ENCODE data around the gene MBNL1. TPM values are rescaled to one million over a fixed set of nuclear protein-coding genes. Genes with fewer than 3 reads are reported as not detected.
A peak's percentile ranks its signal among the peaks of the same experiment; 100 is the strongest.

MBNL1 gene
- total RNA-seq, 4 donors from 2014 or later = 190 to 279 (median 216) TPM

DNA sequence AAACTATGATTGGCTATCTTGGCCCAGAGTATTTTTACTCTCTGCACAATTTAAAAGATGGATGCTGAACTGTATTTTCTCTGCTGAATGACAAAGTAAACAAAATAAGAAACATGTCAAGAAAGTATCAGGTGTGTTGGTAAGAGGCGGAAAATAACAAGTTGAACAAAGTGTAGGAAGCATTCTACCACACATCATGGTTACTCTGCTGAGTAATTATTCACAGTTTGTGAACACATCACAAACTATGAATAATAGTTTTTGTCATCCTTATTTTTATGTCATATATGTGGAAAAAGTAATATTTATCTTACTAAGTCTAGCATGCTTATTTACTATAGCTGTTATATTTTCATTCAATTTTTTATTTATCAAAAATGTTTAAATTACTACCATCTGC is 229.2 kb downstream of the MBNL1 start:
- intact Hi-C loops (cut with DNase I) = no loop called here

DNA sequence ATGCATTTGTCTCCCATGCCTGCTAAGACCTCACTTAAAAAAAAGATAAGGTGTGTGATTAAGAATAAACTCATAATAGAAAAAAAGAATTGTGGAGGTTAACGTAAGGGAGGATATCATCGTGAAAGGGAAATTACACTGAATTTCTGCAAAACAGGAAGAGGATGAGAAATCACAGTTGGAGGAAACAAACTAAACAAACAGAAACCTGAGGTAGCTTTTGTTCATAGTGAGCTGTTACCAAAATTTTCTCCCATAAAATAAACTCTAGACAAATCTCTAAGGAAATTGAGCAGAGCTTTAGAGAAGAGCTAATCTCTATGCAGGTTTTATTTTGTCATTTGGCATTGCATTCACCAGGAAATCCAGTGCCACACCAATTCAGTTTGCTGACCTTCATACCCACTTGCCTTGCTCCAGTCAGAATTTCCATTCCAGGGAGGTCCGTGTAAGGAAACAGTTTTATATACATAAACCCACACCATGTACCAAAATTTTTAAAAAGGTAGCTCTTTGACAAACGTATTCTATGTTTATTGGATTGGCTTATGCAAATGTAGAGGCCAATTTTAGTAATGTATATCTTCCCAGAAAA is 231.2 kb downstream of the MBNL1 start:
- TF ChIP-seq POLR2A (IDR thresholded peaks at IDR 0.05) = no peak
- TF ChIP-seq, protein P1, sequence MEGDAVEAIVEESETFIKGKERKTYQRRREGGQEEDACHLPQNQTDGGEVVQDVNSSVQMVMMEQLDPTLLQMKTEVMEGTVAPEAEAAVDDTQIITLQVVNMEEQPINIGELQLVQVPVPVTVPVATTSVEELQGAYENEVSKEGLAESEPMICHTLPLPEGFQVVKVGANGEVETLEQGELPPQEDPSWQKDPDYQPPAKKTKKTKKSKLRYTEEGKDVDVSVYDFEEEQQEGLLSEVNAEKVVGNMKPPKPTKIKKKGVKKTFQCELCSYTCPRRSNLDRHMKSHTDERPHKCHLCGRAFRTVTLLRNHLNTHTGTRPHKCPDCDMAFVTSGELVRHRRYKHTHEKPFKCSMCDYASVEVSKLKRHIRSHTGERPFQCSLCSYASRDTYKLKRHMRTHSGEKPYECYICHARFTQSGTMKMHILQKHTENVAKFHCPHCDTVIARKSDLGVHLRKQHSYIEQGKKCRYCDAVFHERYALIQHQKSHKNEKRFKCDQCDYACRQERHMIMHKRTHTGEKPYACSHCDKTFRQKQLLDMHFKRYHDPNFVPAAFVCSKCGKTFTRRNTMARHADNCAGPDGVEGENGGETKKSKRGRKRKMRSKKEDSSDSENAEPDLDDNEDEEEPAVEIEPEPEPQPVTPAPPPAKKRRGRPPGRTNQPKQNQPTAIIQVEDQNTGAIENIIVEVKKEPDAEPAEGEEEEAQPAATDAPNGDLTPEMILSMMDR (IDR thresholded peaks at IDR 0.05) = no peak
- no peaks in the 10 kb centered on the region for H3K36me3 ChIP-seq
- no peak for DNase-seq
- H3K4me3 ChIP-seq (replicated peaks in 1 of 3) = no peak overlapping the region
- WGBS, 2 donors = 58 to 61% methylated on average over 4 of the region's 4 CpGs
- no peaks in the 10 kb centered on the region for H3K27me3 ChIP-seq
- intact Hi-C loops (cut with DNase I) = no loop called here
- no peaks in the 10 kb centered on the region for H3K4me1 ChIP-seq
- no peaks in the 10 kb centered on the region for H3K9me3 ChIP-seq
- H3K27ac ChIP-seq = no peak overlapping the region

More for the DNA sequence above, 229.2 kb downstream of the MBNL1 start:
- H3K4me1 ChIP-seq = no peaks in the 10 kb centered on the region
- H3K4me3 ChIP-seq (replicated peaks in 1 of 3) = no peak overlapping the region
- no peaks in the 10 kb centered on the region for H3K27me3 ChIP-seq
- 93 to 94% methylated on average over 1 of the region's 1 CpG for WGBS, 2 donors
- H3K27ac ChIP-seq = peak overlapping the region in 2 of 3 donors; percentile 39 to 43
- H3K9me3 ChIP-seq = no peaks in the 10 kb centered on the region
- H3K36me3 ChIP-seq = no peaks in the 10 kb centered on the region
- no peak for DNase-seq
- no peak for TF ChIP-seq POLR2A (IDR thresholded peaks at IDR 0.05)
- TF ChIP-seq, protein P1 (IDR thresholded peaks at IDR 0.05) = no peak

DNA sequence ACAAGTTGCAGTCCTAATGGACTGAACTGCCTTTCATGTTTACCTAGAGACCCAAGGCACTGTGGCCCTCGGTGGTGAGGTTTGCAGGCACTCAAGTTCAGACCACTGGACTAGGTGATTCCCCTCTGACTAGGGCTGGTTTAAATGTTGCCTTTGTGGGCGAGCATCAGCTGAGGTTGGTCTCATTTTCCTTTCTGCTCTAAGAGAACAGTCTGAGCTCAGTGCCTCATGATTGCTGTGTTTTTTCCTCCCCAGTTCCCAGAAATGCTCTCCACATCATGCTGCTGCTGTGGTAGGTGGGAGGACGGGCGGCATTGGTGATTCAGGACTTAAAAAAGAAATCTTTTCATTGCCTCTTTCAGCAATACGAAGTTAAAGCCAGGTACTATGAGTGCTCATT is 237.2 kb downstream of the MBNL1 start:
- no peak for TF ChIP-seq POLR2A (IDR thresholded peaks at IDR 0.05)
- TF ChIP-seq, protein P1 (IDR thresholded peaks at IDR 0.05) = no peak
- 86 to 90% methylated on average over 5 of the region's 5 CpGs for WGBS, 2 donors
- intact Hi-C loops (cut with DNase I) = no loop called here

DNA sequence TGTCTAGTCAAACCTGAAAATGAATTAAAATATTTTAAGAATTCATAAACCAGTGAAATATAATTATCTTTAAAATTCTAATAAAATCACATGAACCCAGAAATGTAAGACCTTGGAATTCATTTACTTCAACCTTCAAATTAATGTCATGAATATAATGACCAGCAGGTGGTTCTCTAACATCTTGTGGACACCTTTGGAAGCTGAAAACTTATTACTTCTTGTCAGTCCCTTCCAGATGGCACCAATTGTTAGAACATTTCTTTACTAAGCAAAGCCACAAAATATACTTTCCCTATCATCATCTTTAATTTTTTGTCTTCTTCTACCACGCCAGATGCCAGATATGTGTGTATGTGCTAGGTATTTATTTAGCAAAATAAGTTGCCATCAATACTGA is 240.0 kb downstream of the MBNL1 start:
- H3K9me3 ChIP-seq = no peaks in the 10 kb centered on the region
- 80 to 87% methylated on average over 1 of the region's 1 CpG for WGBS, 2 donors

More for the DNA sequence above, 237.2 kb downstream of the MBNL1 start:
- no peaks in the 10 kb centered on the region for H3K36me3 ChIP-seq
- no peak overlapping the region for H3K27ac ChIP-seq
- H3K27me3 ChIP-seq = no peaks in the 10 kb centered on the region
- H3K9me3 ChIP-seq = no peaks in the 10 kb centered on the region
- no peaks in the 10 kb centered on the region for H3K4me1 ChIP-seq
- H3K4me3 ChIP-seq (replicated peaks in 1 of 3) = no peak overlapping the region
- DNase-seq = no peak

DNA sequence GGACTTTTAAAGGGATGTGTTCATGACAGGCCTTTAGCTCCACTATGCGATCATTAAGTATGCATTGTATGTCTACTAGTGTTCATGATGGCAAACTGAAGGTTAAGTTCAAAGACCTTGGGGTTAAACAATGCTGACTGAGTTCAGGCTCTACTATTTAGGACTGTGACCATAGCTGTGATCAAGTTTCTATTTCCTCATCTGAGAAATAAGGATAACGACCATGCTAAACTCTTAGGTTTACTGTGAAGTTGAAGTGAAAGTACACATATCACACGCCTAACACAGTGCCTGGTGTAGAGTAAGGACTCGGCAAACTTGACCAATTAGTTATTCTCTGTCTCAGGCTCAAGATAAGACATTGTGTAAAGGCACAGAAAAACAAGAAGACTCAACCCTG is 243.2 kb downstream of the MBNL1 start:
- H3K9me3 ChIP-seq = no peaks in the 10 kb centered on the region
- WGBS, 2 donors = 87 to 94% methylated on average over 4 of the region's 4 CpGs
- TF ChIP-seq POLR2A (IDR thresholded peaks at IDR 0.05) = no peak
- TF ChIP-seq, protein P1 (IDR thresholded peaks at IDR 0.05) = no peak
- H3K27ac ChIP-seq = no peak overlapping the region
- H3K27me3 ChIP-seq = no peaks in the 10 kb centered on the region
- no peak for DNase-seq
- no peaks in the 10 kb centered on the region for H3K4me1 ChIP-seq
- intact Hi-C loops (cut with DNase I) = no loop called here
- H3K36me3 ChIP-seq = no peaks in the 10 kb centered on the region
- H3K4me3 ChIP-seq (replicated peaks in 1 of 3) = no peak overlapping the region

More for the DNA sequence above, 240.0 kb downstream of the MBNL1 start:
- Histone ChIP-seq H3K27me3 (no peaks in the 10 kb centered on the region), H3K4me1 (no peaks in the 10 kb centered on the region), H3K4me3 (replicated peaks in 1 of 3) (no peak overlapping the region), H3K36me3 (no peaks in the 10 kb centered on the region), H3K27ac (no peak overlapping the region)
- intact Hi-C loops (cut with DNase I) = no loop called here
- no peak for TF ChIP-seq POLR2A (IDR thresholded peaks at IDR 0.05)
- TF ChIP-seq, protein P1 (IDR thresholded peaks at IDR 0.05) = peak in 3 of 6 experiments; percentile 40 to 45 (median 45)
- DNase-seq = no peak
